ENCODE measurements around the gene HLA-A.

DNA sequence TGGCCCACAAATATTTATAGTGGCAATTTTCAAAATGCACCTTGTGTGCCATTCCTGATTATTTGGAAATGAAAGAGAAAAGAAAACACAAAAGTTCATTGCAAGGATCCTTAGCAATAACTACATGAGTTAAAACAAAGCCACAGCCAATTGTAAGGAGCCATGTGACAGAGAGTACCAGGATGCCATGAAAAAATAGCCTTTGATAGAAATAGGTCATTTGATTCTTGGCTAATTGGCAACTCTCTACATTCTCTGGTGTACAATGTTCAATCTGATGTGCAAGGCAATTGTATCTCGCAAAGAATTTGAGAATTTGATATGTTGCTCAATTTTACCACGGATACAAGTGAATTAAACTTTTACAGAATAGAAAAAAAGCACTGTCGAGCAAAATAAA lies 9.6 kb downstream of the HLA-A start:
- TF ChIP-seq, protein P1, sequence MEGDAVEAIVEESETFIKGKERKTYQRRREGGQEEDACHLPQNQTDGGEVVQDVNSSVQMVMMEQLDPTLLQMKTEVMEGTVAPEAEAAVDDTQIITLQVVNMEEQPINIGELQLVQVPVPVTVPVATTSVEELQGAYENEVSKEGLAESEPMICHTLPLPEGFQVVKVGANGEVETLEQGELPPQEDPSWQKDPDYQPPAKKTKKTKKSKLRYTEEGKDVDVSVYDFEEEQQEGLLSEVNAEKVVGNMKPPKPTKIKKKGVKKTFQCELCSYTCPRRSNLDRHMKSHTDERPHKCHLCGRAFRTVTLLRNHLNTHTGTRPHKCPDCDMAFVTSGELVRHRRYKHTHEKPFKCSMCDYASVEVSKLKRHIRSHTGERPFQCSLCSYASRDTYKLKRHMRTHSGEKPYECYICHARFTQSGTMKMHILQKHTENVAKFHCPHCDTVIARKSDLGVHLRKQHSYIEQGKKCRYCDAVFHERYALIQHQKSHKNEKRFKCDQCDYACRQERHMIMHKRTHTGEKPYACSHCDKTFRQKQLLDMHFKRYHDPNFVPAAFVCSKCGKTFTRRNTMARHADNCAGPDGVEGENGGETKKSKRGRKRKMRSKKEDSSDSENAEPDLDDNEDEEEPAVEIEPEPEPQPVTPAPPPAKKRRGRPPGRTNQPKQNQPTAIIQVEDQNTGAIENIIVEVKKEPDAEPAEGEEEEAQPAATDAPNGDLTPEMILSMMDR (IDR thresholded peaks at IDR 0.05 in 8 of 11, conservative IDR thresholded peaks at IDR 0.05 in 3 of 11): no peak
- TF ChIP-seq POLR2A (IDR thresholded peaks at IDR 0.05) (no peak), POLR2AphosphoS5 (IDR thresholded peaks at IDR 0.05) (no peak)
